ENCODE data around the gene DNAJC25. TPM values are rescaled to one million over a fixed set of nuclear protein-coding genes. Genes with fewer than 3 reads are reported as not detected.

The DNAJC25 gene
- total RNA-seq, 1 donor from 2014 or later, result 6.6 TPM

DNA sequence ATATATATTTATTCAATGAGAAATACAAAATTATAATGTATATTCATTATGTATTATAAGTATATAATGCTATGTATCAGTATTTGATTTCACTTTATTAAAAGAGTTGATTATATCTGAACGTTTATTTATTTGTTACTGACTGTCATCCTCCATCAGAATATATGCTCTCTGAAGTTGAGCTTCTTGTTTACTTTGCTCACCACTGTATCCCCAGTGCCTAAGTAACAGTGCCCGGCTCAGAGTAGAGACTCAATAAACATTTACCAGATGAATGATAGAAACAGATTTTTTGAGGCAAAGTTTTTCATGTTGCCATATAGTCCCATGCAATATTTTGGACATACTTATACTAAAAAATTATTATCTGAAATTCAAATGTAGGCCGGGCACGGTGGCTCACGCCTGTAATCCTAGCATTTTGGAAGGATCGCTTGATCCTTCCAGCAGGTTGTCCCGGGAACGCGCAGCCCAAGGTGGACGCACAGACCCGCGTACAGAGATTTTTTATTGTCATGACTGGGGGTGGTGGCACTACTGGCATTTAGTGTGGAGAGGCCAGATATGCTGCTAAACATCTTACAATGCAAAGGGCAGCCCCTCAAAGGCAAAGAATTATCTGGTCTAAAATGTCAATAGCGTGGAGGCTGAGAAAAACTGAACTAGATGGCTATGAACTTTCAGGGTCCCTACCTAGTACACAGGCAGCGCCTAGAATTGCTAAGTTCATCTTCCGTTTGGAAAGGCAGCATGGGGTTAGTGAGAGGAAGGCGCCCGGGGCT, 761 bp upstream of the DNAJC25 start:
- ATAC-seq, result peak; percentile 30
- H3K27me3 ChIP-seq, result no peaks in the 10 kb centered on the region
- H3K27ac ChIP-seq, result peak overlapping the region; percentile 69
- H3K4me3 ChIP-seq, result peak overlapping the region; percentile 98
- H3K36me3 ChIP-seq, result no peaks in the 10 kb centered on the region
- H3K9me3 ChIP-seq, result no peaks in the 10 kb centered on the region
- TF ChIP-seq, protein P1, sequence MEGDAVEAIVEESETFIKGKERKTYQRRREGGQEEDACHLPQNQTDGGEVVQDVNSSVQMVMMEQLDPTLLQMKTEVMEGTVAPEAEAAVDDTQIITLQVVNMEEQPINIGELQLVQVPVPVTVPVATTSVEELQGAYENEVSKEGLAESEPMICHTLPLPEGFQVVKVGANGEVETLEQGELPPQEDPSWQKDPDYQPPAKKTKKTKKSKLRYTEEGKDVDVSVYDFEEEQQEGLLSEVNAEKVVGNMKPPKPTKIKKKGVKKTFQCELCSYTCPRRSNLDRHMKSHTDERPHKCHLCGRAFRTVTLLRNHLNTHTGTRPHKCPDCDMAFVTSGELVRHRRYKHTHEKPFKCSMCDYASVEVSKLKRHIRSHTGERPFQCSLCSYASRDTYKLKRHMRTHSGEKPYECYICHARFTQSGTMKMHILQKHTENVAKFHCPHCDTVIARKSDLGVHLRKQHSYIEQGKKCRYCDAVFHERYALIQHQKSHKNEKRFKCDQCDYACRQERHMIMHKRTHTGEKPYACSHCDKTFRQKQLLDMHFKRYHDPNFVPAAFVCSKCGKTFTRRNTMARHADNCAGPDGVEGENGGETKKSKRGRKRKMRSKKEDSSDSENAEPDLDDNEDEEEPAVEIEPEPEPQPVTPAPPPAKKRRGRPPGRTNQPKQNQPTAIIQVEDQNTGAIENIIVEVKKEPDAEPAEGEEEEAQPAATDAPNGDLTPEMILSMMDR (IDR thresholded peaks at IDR 0.05), result no peak
- peaks cover 23% of the 10 kb centered on the region for H3K4me1 ChIP-seq
- no peak for DNase-seq
- intact Hi-C loops (cut with DNase I), result no loop called here

GRCh38 chr9:111630964-111631213, 245 bp upstream of the DNAJC25 start:
- intact Hi-C loops (cut with DNase I), result no loop called here
- ATAC-seq, result no peak
- Histone ChIP-seq H3K27ac (peak overlapping the region; percentile 69), H3K36me3 (no peaks in the 10 kb centered on the region), H3K4me3 (peak overlapping the region; percentile 98), H3K4me1 (peaks cover 28% of the 10 kb centered on the region), H3K9me3 (no peaks in the 10 kb centered on the region), H3K27me3 (no peaks in the 10 kb centered on the region)
- no peak for DNase-seq
- TF ChIP-seq, protein P1 (IDR thresholded peaks at IDR 0.05), result no peak

DNA sequence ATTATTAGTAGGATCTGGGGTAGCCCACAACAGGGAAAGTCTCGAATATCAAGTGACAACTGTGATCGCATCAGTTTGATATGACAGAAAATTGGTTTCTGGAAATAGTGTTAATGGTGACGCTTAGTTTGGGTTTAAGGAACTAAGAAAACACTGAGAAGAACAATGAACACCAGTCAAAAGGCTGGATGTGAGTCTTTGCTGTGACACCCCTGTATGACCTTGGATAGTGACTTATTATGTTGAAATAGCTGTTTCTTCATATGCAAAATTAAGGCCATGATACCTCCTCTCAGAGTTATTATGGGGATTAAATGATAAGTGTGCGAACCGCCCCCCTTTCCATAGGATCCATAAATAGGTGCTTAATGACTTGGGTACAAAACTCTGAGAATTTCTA, 926 bp downstream of the DNAJC25 start:
- H3K4me1 ChIP-seq, result peaks cover 34% of the 10 kb centered on the region
- H3K27ac ChIP-seq, result peak overlapping the region; percentile 93
- TF ChIP-seq, protein P1 (IDR thresholded peaks at IDR 0.05), result no peak
- no peak for DNase-seq
- H3K9me3 ChIP-seq, result no peaks in the 10 kb centered on the region
- no peak for ATAC-seq
- peak overlapping the region; percentile 98 for H3K4me3 ChIP-seq
- intact Hi-C loops (cut with DNase I), result no loop called here
- no peaks in the 10 kb centered on the region for H3K27me3 ChIP-seq
- H3K36me3 ChIP-seq, result no peaks in the 10 kb centered on the region

- intact Hi-C loops (cut with DNase I), result no loop called here
- Histone ChIP-seq H3K4me3 (peak overlapping the region; percentile 98), H3K36me3 (no peaks in the 10 kb centered on the region), H3K27ac (no peak overlapping the region), H3K27me3 (no peaks in the 10 kb centered on the region), H3K4me1 (peaks cover 34% of the 10 kb centered on the region), H3K9me3 (no peaks in the 10 kb centered on the region)
- TF ChIP-seq, protein P1 (IDR thresholded peaks at IDR 0.05), result no peak
- DNase-seq, result no peak
- ATAC-seq, result no peak
Measured at GRCh38 chr9:111632695-111633388, 1.7 kb downstream of the DNAJC25 start.

DNA sequence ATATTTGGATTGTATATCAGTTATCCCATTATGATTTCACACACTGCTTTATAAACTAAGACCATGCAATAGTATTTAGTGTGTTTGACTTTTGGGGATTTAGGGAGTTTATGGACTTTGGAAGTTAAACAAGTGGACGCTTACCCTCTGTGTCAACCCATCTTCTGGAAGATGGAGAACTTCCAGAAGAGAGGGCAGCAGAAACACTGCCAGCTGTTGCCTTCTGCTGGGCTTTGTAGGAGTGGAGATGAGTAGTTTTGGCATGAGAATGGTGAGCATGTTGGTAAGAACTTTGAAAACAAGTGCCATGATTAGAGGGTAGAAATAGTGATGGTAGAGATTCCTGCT, 2.2 kb downstream of the DNAJC25 start:
- Histone ChIP-seq H3K4me3 (no peak overlapping the region), H3K27me3 (no peaks in the 10 kb centered on the region), H3K4me1 (peaks cover 34% of the 10 kb centered on the region), H3K27ac (no peak overlapping the region), H3K36me3 (no peaks in the 10 kb centered on the region), H3K9me3 (no peaks in the 10 kb centered on the region)
- ATAC-seq (no peak), DNase-seq (no peak)
- TF ChIP-seq, protein P1 (IDR thresholded peaks at IDR 0.05), result no peak
- intact Hi-C loops (cut with DNase I), result no loop called here
